RWPE2 (cell line): ENCODE results near the gene TDRD1.
"Not testable (repeated sequence)": the region's sequence is repeated elsewhere in the genome, so short reads cannot be mapped to it uniquely, and the experiment has no call there.

Source experiments
- ATAC-seq: fragments of 200-7000 bp; cut with Tn5 transposase; 3 replicates; pipeline ENCODE4 v1.9.1; 2021; ENCODE audit warnings: low read depth
- DNase-seq: peaks from one replicate; pipeline ENCODE4 v3.0.0-alpha.2; 2020; ENCODE audit warnings: low spot score
- H3K27ac ChIP-seq: fragments of 450-650 bp; 2 replicates; pipeline ENCODE4 v1.5.1; 2017; ENCODE audit warnings: mild to moderate bottlenecking; ENCODE audit not compliant: poor library complexity, severe bottlenecking
- H3K27me3 ChIP-seq: fragments of 250-450 bp; sonication (Bioruptor Pico); 2 replicates; pipeline ENCODE4 v1.5.1; 2021; ENCODE audit warnings: mild to moderate bottlenecking, moderate library complexity; ENCODE audit not compliant: insufficient read depth, poor library complexity, severe bottlenecking
- H3K36me3 ChIP-seq: fragments of 250-450 bp; sonication (Bioruptor Pico); 2 replicates; pipeline ENCODE4 v1.5.1; 2020; ENCODE audit warnings: low read depth, mild to moderate bottlenecking, moderate library complexity
- H3K4me1 ChIP-seq: fragments of 250-450 bp; sonication (Bioruptor Pico); 2 replicates; pipeline ENCODE4 v1.5.1; 2021; ENCODE audit warnings: mild to moderate bottlenecking, moderate library complexity; ENCODE audit not compliant: insufficient read depth, poor library complexity, severe bottlenecking
- H3K4me3 ChIP-seq: fragments of 250-450 bp; sonication (Bioruptor Pico); 2 replicates; pipeline ENCODE4 v1.5.1; 2021; ENCODE audit warnings: mild to moderate bottlenecking, moderate library complexity; ENCODE audit not compliant: severe bottlenecking
- H3K9me3 ChIP-seq: fragments of 250-450 bp; sonication (Bioruptor Pico); 2 replicates; pipeline ENCODE4 v1.5.1; 2021; ENCODE audit warnings: mild to moderate bottlenecking, moderate library complexity; ENCODE audit not compliant: severe bottlenecking
- CTCF ChIP-seq: fragments of 450-650 bp; IDR thresholded peaks from one replicate; pipeline ENCODE4 v1.5.1; 2017; ENCODE audit warnings: mild to moderate bottlenecking, moderate library complexity; ENCODE audit not compliant: poor library complexity, severe bottlenecking

Gene TDRD1

GRCh38 chr10:114140036-114140435, 39.1 kb upstream of the TDRD1 start:
- no peak for TF ChIP-seq CTCF
- no peaks in the 10 kb centered on the region for H3K9me3 ChIP-seq
- H3K27ac ChIP-seq = no peak overlapping the region
- no peak for DNase-seq
- ATAC-seq = no peak
- no peaks in the 10 kb centered on the region for H3K4me1 ChIP-seq
- H3K4me3 ChIP-seq = no peak overlapping the region
- H3K36me3 ChIP-seq = peaks cover 49% of the 10 kb centered on the region
- H3K27me3 ChIP-seq = no peaks in the 10 kb centered on the region

GRCh38 chr10:114140827-114141226, 38.3 kb upstream of the TDRD1 start:
- H3K9me3 ChIP-seq, H3K27ac ChIP-seq, DNase-seq, H3K4me3 ChIP-seq, H3K27me3 ChIP-seq, H3K4me1 ChIP-seq, ATAC-seq: not testable (repeated sequence)
- H3K36me3 ChIP-seq = peaks cover 49% of the 10 kb centered on the region

- no peak for DNase-seq
- TF ChIP-seq CTCF = no peak
Measured at GRCh38 chr10:114142018-114142417, 37.1 kb upstream of the TDRD1 start.

GRCh38 chr10:114143160-114143559, 36.0 kb upstream of the TDRD1 start:
- Histone ChIP-seq H3K4me3 (no peak overlapping the region), H3K27me3 (no peaks in the 10 kb centered on the region), H3K4me1 (no peaks in the 10 kb centered on the region), H3K9me3 (no peaks in the 10 kb centered on the region), H3K27ac (no peak overlapping the region), H3K36me3 (peaks cover 54% of the 10 kb centered on the region)
- ATAC-seq (no peak), DNase-seq (no peak)
- TF ChIP-seq CTCF = no peak

More at GRCh38 chr10:114142018-114142417, 37.1 kb upstream of the TDRD1 start:
- Histone ChIP-seq H3K4me1 (no peaks in the 10 kb centered on the region), H3K9me3 (no peaks in the 10 kb centered on the region), H3K4me3 (no peak overlapping the region), H3K27me3 (no peaks in the 10 kb centered on the region), H3K36me3 (peaks cover 49% of the 10 kb centered on the region), H3K27ac (no peak overlapping the region)
- ATAC-seq = no peak

- Histone ChIP-seq H3K4me1 (peaks cover 20% of the 10 kb centered on the region), H3K36me3 (peaks cover 56% of the 10 kb centered on the region)
- ATAC-seq, DNase-seq, H3K27ac ChIP-seq, H3K27me3 ChIP-seq, H3K4me3 ChIP-seq, H3K9me3 ChIP-seq: not testable (repeated sequence)
Measured at GRCh38 chr10:114149476-114149875, 29.7 kb upstream of the TDRD1 start.

- TF ChIP-seq CTCF = no peak
- DNase-seq (no peak), ATAC-seq (peak; percentile 100)
- Histone ChIP-seq H3K4me1 (peaks cover 20% of the 10 kb centered on the region), H3K27me3 (no peaks in the 10 kb centered on the region), H3K27ac (peak overlapping the region; percentile 37), H3K9me3 (no peaks in the 10 kb centered on the region), H3K36me3 (peaks cover 40% of the 10 kb centered on the region), H3K4me3 (no peak overlapping the region)
Measured at GRCh38 chr10:114151486-114151885, 27.7 kb upstream of the TDRD1 start.
